GM12878 (cell line): Measurements from ENCODE around the gene ATP2B1.

Source experiments
- BACH1 ChIP-seq: fragments of 450-650 bp; IDR thresholded peaks from 2 replicates; pipeline ENCODE4 v1.6.1; 2017; ENCODE audit warnings: mild to moderate bottlenecking, borderline replicate concordance
- CBFB ChIP-seq: IDR thresholded peaks from 2 replicates; pipeline ENCODE4 v1.6.1; 2016; ENCODE audit warnings: antibody characterized with exemption, low read depth
- REST ChIP-seq: IDR thresholded peaks from 2 replicates; pipeline ENCODE4 v1.6.1; 2012; ENCODE audit warnings: mild to moderate bottlenecking, low read depth, low read length
- TCF7 ChIP-seq: IDR thresholded peaks from 2 replicates; pipeline ENCODE4 v1.6.1; 2014; ENCODE audit warnings: antibody characterized with exemption, borderline replicate concordance

GRCh38 chr12:89632778-89633177 is 75.9 kb downstream of the ATP2B1 start:
- TF ChIP-seq CBFB (no peak), BACH1 (no peak), REST (no peak), TCF7 (no peak)
